Measurements from ENCODE around the gene KREMEN1.

The KREMEN1 gene

DNA sequence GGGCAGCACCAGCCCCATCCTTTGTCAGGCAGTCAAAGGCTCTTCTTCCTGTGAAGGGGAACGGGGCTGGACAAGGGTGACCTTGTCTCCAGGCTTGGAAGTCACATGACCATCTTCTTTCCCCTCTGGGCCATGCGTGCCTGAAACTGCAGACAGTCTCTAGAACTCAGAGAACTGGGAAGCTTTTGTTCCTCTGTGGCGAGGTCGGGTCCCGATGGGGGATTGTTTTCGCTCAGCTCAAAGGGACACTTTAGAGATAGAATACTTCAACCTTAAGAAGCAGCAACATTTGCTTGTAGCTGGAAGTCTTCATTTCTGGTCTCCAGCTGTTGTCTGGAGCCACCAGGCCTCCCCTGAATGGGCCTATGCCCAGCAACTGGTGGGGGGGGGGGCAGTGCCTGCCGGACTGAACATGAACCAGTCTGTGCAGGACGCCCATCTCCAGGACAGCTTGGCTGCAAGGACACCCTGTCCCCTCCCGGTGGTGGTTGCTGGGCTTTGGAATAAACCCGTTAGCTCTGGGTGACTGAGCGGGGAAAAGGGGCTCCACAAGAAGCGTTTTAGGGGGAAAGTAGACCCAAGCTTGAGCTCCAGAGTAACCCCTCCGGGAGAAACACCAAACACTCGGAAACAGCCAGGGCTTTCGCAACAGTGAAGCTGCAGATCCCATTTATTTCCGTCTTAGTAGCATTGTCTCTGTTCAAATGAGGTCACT is 77.2 kb downstream of the KREMEN1 start:
- no peak for DNase-seq (ENCODE audit: low read depth)

DNA sequence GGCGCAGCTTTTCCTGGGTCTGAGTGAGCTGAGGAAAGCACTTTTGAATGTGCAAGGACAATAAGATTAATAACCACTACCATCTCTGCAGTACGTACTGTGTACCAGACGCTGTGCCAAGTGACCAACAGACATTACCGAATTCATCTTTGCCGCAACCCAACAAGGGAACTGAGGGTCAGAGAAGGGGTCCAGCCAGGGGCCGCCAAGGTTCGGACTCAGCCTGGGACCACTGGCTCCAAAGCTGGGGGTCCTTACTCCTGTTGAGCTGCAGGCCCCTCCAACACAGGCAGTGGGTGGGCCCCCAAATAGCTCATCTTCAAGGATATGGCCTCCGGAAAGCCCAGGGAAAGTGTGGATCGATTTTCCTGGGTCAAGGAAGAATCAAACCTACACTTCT is 77.9 kb downstream of the KREMEN1 start:
- DNase-seq (ENCODE audit: low read depth) = no peak

DNA sequence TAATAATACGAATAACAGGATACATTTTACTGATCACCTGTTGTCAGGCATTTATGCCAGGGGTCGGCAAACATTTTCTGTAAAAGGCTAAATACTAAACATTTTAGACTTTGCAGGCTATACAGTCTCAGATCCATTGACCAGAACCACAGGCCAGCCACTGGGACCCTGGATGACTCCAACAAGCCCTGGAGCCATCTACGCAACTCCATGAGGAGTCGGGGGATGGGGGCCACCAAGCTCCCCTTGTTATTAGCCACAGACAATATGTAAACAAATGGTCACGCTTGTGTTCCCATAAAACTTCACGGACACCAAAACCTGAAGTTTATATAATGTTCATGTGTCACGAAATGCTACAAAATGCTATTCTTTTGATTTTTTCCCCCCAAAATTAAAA is 78.5 kb downstream of the KREMEN1 start:
- DNase-seq (ENCODE audit: low read depth) = no peak

DNA sequence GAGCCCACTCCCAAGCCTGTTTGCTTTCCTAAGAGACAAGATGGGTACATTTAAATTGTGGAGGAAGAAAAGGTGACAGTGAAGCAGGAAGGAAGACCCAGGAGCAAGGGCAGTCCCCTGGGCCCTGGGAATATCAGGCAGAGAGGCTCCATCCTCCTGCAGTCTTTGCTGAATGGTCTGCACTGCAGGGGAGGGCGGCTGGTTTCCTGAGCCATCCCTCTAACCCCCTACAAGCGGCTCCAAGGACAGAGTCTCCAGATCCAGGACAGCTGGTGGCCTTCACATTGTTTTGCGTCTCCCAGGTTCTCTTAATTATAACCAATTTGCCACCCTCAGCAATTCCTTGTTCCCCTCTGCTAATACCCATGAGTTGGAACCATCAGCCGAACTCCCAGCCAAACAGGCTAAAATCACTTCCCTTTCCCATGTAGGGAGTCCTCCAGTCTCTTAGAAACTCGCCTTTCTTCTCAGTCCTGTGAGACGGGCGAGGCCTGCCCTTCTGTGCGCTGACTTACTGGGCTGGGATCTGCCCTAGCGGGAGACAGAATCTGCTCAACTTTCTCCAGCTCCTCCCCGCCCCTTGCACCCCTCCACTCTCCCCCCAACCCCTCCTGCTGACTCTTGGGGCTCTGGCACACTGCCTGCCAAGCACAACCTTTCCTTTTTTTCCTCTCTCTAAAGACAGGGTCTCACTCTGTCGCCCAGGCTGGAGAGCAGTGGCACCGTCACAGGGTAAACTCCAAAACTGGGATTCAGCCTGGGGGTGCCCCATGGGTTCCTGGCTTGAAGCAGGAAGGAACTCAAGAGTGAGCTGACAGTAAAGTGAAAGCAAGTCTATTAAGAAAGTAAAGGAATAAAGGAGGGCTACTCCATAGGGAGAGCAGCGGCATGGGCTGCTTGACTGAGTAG is 79.5 kb downstream of the KREMEN1 start:
- DNase-seq (ENCODE audit: low read depth) = no peak

DNA sequence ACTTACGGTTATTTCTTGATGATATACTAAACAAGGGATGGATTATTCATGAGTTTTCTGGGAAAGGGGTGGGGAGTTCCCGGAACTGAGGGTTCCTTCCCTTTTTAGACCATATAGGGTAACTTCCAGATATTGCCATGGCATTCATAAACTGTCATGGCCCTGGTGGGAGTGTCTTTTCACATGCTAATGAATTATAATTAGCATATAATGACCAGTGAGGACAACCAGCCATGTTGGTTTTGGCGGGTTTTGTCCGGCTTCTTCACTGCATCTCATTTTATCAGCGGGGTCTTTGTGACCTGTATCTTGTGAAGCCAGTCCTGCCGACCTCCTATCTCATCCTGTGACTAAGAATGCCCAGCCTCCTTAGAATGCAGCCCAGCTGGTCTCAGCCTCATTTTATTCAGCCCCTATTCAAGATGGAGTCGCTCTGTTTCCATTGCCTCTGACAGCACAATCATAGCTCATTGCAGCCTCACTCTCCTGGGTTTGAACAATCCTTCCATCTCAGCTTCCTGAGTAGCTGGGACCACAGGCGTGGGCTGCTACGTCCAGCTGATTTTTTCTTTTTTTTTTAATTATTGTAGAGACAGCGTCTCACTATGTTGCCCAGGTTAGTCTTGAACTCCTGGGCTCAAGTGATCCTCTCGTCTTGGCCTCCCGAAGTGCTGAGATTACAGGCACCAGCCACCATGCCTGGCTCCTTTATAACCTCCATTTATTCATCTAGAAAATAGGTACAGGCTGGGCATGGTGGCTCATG is 80.3 kb downstream of the KREMEN1 start:
- DNase-seq (ENCODE audit: low read depth) = no peak

DNA sequence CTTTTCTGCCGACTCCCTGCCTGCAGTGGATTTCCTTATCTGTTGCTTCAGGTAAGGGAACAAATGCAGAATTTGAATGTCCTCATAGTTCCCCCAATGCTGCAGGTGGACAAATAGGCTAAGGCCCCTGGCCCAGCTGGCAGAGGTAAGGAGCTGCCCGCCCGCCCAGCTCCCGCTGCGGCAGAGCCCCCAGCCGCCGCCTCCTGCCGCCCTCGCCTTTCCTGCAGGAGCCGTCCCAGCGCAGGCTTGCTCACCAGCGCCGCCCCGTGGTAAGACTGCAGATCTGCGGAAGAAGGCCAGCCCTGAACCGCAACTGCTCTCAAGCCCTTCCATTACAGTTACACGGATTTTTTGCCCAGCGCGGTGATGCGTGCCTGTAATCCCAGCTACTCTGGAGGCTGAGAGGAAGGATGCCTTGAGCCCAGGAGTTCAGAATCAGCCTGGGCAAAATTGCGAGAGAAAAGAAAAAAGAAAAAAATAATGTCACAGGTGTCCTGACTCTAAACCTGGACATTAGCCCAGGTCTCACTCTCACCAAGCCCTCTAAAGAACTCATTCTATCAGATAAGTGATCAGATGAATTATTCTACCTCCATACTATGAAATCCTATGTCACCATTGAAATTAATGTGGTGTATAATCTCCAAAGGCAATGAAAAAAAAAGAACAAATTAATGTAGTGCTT is 81.7 kb downstream of the KREMEN1 start:
- peak; percentile 51 for DNase-seq (ENCODE audit: low read depth)

DNA sequence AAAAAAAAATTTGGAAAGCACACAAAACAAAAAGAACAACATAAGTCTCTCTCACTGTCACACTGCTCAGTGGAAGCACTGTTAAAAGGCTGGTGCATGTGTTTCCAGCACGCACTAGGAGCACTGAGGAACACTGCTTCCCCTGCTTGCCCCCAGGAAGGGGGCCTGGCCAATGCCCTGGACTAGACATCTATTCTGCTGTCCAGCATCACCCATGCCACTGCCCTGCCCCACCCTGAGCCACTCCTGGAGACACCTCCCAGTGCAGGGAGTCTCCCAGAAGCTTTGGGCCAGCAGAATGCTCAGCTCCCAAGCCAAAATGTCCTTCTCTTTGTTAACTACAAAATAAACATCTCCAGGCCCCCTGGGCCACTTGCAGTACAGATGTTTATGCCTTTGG is 83.1 kb downstream of the KREMEN1 start:
- no peak for DNase-seq (ENCODE audit: low read depth)

DNA sequence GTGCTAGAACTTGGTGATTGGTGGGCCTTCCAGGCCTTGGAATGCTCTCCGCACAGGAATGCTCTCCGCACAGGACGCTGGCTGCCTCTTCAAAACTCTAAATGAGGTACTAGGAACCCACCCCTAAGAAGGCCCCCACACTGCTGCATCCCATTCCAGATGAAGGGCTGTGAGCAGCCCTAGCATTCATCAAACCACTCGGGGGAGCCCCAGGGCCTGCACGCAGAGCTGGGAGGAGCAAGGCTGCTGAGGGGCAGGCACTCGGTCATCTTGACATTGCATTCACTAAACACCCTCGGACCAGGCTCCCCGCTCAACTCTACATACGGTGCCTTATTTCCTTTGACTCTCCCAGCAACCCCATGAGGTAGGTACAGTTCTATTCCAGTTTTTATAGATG is 83.7 kb downstream of the KREMEN1 start:
- DNase-seq (ENCODE audit: low read depth) = no peak

DNA sequence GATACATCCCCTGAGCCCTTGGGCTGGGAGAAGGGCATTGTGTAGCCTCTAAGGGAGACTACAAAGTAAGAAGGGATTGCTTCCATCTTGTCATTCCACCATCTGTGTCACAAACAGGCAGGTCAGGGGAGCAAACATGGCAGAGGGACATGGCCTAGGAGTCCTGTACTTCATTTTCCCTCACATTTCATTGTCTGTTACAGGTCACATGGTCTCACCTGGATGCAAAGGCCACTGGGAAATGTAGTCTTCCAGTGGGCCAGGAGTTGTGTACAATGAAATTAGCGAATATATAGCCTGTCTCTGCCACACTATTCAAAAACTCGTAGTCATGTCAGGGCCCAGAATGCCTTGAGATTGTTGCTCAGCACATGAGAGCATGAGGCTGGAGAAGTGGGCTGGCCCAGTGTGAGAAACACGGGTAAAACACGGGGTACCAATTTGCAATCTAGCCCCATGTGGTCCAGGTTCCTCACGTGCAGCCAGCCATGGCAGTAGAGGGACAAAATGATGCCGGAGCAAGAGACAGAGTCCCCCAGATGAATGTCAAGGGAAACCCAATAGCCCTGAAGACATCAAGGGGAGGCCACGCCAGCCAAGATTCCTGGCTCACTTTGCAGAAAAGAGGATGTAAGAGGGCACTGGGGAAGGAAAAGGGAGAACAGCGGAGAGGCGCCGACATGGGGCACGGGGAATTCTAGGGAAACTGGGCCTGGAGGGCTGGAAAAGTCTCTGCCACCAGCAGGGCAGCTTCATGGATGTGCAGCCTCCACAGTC is 85.1 kb downstream of the KREMEN1 start:
- DNase-seq (ENCODE audit: low read depth) = no peak

DNA sequence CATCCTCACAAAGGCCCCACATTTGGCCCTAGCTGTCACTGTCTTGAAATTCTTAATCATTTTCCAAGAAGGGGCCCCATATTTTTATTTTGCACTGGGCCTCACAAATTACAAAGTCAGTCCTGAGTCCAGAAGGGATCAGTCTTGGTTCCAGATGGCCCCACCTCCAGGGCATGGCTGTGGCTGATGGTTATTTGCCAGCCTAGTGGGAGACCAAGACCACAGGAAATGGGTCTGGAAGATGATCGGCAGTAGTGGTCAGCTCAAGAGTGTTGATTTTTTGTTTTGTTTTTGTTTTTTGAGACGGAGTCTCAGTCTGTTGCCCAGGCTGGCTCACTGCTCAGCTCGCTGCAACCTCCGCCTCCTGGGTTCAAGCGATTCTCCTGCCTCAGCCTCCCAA is 85.7 kb downstream of the KREMEN1 start:
- no peak for DNase-seq (ENCODE audit: low read depth)

DNA sequence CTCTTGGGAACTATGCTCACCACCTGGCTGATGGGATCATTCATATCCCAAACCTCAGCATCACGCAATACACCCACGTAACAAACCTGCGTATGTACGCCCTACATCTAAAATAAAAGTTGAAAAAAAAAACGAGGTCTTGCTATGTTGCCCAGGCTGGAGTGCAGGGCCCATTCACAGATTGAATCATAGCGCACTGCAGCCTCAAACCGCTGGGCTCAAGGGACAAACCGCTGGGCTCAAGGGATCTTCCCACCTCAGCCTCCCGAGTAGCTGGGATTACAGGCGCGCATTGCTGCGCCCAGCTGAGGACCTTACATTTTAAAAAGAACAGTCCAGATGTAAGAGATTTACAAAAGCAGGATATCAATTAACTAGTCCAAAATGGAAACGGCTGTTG is 91.0 kb downstream of the KREMEN1 start:
- DNase-seq (ENCODE audit: low read depth) = no peak

DNA sequence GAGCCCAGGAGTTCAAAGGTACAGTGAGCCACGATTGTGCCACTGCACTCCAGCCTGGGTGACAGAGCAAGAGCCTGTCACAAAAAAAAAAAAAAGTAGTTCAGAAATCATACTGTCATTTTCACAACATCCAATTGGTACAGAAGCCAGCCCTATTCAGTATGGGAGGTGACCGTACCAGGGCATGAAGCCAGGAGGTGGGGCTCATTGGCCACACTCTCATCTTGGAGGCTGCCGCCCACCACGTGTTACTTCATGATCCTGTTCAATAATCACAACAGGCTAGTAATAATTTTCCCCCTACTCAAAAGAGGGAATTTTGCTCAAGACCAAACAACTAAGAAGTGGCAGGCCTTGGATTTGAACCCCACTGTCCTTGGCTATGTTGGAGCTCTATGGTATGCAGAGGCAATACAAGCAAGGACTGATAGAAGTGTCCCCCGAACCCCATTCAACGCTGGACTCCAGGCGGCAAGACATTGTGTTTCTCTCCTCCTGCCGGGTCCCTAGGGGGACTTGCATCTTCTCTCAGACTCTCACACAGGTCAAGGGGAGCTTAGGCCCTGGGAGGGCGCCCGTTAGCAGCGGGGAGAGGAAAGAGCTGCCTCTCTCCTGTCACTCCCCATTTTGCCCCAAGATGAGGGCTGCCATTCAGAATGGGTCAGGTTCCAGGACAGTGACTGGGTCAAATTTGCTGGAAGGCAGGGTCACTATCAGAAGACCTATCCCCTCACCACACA is 92.7 kb downstream of the KREMEN1 start:
- no peak for DNase-seq (ENCODE audit: low read depth)

DNA sequence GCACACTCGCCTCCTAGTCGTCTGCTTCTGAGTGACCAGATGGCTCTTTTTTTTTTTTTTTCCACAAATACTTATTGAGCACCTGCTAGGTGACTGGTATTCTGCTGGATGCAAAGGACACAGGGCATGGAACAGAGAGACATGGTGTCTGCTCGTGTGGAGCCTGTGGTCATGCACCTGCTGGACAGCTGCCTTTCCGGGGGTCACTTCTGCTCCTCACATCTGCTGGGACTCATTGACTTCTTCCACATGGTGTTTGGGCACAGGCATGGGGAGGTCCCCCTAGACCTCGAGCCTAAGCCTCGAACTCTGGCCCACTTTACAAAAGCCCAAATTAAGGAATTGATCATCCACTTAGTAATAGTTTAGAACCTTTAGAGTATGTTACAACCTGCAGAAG is 93.3 kb downstream of the KREMEN1 start:
- DNase-seq (ENCODE audit: low read depth) = no peak

DNA sequence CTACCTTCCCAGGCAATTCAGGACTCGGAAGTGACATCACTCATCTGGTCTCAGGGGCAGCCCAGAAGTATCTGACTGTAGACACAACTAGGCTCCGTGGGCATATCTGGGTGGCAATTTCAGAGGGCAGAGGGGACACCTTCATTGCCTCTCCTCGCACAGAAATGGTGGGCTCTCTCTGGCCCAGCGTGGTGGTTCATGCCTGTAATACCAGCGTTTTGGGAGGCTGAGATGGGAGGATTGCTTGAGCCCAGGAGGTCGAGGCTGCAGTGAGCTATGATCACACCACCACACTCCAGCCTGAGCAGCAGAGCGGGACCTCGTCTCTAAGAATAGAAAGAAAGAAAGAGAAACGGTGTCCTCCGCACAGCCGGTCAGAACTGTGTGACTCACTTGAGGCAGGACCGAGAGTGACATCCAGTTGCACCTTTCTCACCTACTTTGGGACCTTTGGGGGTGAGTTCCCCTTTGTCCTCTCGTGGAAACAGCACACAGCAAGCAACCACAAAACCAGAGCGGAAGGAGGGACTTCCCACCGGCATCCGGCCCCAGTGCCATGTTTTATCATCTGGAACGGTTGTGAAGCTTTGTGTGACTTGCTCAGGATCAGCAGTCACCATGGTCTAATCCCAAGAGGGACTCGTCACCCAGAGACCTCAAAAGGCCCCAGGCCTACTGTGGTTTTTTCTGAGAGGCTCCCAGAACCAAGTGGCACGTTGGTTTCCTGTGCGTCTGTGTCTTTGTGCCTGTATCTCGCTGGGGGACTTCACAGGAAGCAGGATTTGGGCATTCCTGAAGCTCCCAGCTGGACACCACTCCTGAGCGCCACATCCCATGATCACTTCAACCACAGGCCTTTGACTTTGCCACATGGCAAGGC is 94.4 kb downstream of the KREMEN1 start:
- DNase-seq (ENCODE audit: low read depth) = no peak

DNA sequence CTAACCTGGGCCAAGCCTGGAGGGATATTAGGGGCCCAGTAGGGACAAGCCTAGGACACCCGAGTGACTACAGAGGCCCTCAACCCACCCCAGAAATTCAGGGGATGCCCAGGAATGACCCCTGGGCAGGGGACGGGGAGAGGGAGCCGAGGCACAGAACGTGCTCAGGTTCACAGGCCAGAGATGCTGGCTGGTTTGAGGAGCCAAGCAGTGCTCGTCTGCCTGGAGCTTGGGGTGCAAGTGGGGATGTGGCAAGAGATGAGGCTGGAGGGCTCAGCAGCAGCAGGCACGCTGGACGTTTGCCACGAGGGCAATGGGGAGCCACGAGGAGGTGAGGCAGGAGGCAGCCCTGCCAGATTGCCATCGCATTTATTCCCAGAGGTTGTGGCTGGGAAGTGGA is 98.9 kb downstream of the KREMEN1 start:
- no peak for DNase-seq (ENCODE audit: low read depth)

DNA sequence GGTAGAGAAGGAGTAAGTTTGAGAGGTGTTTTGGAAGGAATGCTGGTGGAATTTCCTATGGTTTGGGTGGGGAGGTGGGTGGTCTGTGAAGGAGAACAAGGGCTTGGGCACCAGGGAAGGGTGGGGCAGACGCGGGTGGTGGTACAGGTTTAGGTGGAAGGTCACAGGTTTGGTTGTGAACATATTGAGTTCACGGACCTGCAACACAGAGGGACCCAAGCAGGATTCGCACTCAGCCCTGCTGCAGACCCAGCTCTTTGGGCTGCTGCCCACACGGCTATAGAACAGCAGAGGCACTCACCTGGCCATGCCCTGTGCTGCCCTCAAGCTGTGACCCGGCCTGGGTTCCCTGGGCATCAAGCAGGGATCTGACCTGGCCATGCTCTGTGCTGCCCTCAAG is 99.4 kb downstream of the KREMEN1 start:
- no peak for DNase-seq (ENCODE audit: low read depth)

DNA sequence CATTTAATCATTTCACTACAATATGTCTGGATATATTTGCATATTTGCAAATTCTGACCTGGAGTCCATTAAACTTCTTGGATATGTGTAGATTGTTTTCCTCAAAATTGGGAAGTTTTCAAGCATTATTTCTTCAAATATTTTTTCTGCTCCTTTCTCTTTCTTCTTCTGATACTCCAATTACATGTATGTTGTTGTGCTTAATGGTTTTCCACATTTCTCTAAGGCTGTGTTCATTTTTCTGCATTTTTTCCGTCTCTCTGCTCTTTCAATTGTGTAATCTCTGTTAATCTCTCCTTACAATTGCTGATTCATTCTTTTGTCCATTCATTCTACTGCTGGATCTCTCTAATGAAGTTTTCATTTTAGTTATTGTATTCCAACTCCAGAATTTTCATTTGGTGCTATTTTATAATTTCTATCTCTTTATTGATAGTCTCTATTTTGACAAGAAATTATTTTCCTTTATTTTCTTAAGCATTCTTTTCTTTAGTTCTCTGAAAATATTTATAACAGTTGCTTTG is 102.5 kb downstream of the KREMEN1 start:
- DNase-seq (ENCODE audit: low read depth) = no peak

DNA sequence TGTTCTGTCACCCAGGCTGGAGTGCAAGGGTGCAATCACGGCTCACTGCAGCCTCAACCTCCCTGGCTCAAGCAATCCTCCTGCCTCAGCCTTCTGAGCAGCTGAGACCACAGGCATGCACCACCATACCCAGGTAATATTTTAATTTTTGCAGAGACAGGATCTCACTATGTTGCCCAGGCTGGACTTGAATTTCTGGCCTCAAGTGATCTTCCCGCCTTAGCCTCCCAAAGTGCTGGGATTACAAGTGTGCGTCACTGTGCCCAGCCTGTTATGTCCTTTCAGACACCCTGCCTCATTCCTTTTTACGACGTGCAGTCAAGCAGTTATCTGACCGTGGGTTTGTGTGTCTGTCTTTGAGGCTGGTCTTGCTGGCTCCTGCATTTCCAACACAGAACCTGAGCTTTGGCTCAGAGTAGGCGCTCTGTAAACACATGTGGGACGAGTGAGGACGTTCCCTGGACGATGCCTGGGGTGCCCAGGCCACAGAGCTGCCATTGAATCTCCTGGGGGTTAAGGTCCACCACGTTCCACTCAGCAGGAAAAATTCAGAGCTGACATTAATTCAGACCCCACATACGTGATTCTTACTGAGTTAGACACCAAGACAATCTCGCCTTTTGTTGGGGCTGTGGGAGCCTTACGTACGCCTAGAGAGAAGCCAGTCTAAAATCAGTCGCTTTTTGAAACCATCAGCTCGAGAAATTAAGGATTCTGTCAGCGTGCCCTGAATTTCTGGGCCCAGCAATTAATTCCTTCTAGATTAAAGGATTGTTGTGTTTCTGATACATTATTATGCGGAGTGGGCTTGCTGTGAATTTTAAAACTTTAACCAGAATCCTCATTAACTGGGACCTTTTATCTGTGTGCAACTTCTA is 111.4 kb downstream of the KREMEN1 start:
- no peak for DNase-seq (ENCODE audit: low read depth)

Data from activated T-cell treated with anti-CD3 and anti-CD28 coated beads for 1 hour (primary cell).